Hepatocyte (in vitro differentiated cells): ENCODE measurements around the gene UGP2.
"Not testable (repeated sequence)": the region's sequence is repeated elsewhere in the genome, so short reads cannot be mapped to it uniquely, and the experiment has no call there.

Source experiments
- EZH2 ChIP-seq: fragments of 200-600 bp; sonication (generic); IDR thresholded peaks from 2 replicates; pipeline ENCODE4 v1.6.1; 2016; ENCODE audit warnings: antibody characterized with exemption, mild to moderate bottlenecking, borderline replicate concordance
- EZH2phosphoT487 ChIP-seq: fragments of 200-600 bp; sonication (generic); IDR thresholded peaks from one replicate; pipeline ENCODE4 v1.6.1; 2018; ENCODE audit warnings: antibody characterized with exemption, mild to moderate bottlenecking, low read depth, moderate library complexity; ENCODE audit not compliant: unreplicated experiment, severe bottlenecking
- TF ChIP-seq, protein P1 (sequence below): fragments of 200-600 bp; sonication (generic); IDR thresholded peaks from 2 replicates; pipeline ENCODE4 v1.5.1; 2016; ENCODE audit warnings: antibody characterized with exemption, mild to moderate bottlenecking; ENCODE audit not compliant: poor library complexity

DNA sequence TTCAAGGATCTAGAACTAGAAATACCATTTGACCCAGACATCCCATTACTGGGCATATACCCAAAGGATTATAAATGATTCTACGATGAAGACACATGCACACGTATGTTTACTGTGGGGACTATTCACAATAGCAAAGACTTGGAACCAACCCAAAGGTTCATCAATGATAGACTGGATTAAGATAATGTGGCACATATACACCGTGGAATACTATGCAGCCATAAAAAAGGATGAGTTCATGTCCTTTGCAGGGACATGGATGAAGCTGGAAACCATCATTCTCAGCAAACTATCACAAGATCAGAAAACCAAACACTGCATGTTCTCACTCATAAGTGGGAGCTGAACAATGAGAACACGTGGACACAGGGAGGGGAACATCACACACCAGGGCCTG, 90.4 kb downstream of the UGP2 start:
- TF ChIP-seq, protein P1, sequence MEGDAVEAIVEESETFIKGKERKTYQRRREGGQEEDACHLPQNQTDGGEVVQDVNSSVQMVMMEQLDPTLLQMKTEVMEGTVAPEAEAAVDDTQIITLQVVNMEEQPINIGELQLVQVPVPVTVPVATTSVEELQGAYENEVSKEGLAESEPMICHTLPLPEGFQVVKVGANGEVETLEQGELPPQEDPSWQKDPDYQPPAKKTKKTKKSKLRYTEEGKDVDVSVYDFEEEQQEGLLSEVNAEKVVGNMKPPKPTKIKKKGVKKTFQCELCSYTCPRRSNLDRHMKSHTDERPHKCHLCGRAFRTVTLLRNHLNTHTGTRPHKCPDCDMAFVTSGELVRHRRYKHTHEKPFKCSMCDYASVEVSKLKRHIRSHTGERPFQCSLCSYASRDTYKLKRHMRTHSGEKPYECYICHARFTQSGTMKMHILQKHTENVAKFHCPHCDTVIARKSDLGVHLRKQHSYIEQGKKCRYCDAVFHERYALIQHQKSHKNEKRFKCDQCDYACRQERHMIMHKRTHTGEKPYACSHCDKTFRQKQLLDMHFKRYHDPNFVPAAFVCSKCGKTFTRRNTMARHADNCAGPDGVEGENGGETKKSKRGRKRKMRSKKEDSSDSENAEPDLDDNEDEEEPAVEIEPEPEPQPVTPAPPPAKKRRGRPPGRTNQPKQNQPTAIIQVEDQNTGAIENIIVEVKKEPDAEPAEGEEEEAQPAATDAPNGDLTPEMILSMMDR = not testable (repeated sequence)
- not testable (repeated sequence) for TF ChIP-seq EZH2, EZH2phosphoT487
